IMR-90 (cell line): Measurements from ENCODE around the gene SEC24A. TPM values are rescaled to one million over a fixed set of nuclear protein-coding genes. Genes with fewer than 3 reads are reported as not detected.

Source experiments
- ATAC-seq: fragments of 200-7000 bp; cut with Tn5 transposase; 2 replicates; pipeline ENCODE4 v1.9.1; 2020; ENCODE audit warnings: low read depth, mild to moderate bottlenecking, moderate library complexity
- BruUV-seq: library from RNA; stranded (reverse); fragments of 400-500 nt; replicated peaks from 2 replicates; lab custom pipeline; 2021; lab: Mats Ljungman, UMichigan
- CTCF ChIA-PET: fragments of 300-600 bp; formaldehyde crosslinking; extraction: SDS; loops from one replicate; lab custom pipeline; 2021; ENCODE audit warnings: antibody characterized with exemption; lab: Yijun Ruan, JAX
- POLR2A ChIA-PET: fragments of 300-600 bp; sonication (Branson Sonifier 250); formaldehyde crosslinking; loops from one replicate; lab custom pipeline; 2022; ENCODE audit warnings: antibody characterized with exemption; ENCODE audit not compliant: unreplicated experiment; lab: Charles Lee
- DNase-seq: peaks from one replicate; pipeline ENCODE4 v3.0.0; 2013
- H2AFZ ChIP-seq: replicated peaks from 2 replicates; pipeline ENCODE3; 2013; ENCODE audit warnings: low read length, mild to moderate bottlenecking; ENCODE audit not compliant: poor library complexity
- H2AK5ac ChIP-seq: 2 replicates; pipeline ENCODE4 v1.6.1; 2013; ENCODE audit warnings: low read depth, low read length, inconsistent platforms
- H2AK9ac ChIP-seq: replicated peaks from 2 replicates; pipeline ENCODE3; 2013; ENCODE audit warnings: mild to moderate bottlenecking, low read depth, low read length, moderate library complexity; ENCODE audit not compliant: poor library complexity
- H2BK120ac ChIP-seq: 2 replicates; pipeline ENCODE4 v1.6.1; 2013; ENCODE audit warnings: low read depth, low read length, inconsistent platforms
- H2BK15ac ChIP-seq: 3 replicates; pipeline ENCODE4 v1.6.1; 2013; ENCODE audit warnings: low read depth, low read length, inconsistent platforms
- H2BK20ac ChIP-seq: 2 replicates; pipeline ENCODE4 v1.6.1; 2013; ENCODE audit warnings: low read depth, mild to moderate bottlenecking, inconsistent platforms, low read length, moderate library complexity
- H2BK5ac ChIP-seq: 2 replicates; pipeline ENCODE4 v1.6.1; 2013; ENCODE audit warnings: mild to moderate bottlenecking, low read depth, low read length, inconsistent platforms; ENCODE audit not compliant: poor library complexity, severe bottlenecking
- H3K14ac ChIP-seq: replicated peaks from 2 replicates; pipeline ENCODE4 v1.6.1; 2013; ENCODE audit warnings: low read depth, low read length, inconsistent platforms
- H3K18ac ChIP-seq: 2 replicates; pipeline ENCODE4 v1.6.1; 2013; ENCODE audit warnings: low read depth, low read length, control low read depth
- H3K23ac ChIP-seq: 2 replicates; pipeline ENCODE4 v1.6.1; 2013; ENCODE audit warnings: low read depth, low read length, inconsistent platforms
- H3K27ac ChIP-seq: 2 replicates; pipeline ENCODE4 v1.5.1; 2013; ENCODE audit warnings: mild to moderate bottlenecking, control low read depth, low read length; ENCODE audit not compliant: insufficient read depth
- H3K27me3 ChIP-seq: 2 replicates; pipeline ENCODE4 v1.6.1; 2013; ENCODE audit warnings: low read length; ENCODE audit not compliant: control insufficient read depth, insufficient read depth
- H3K36me3 ChIP-seq: 2 replicates; pipeline ENCODE4 v1.6.1; 2013; ENCODE audit warnings: low read length, mixed read lengths; ENCODE audit not compliant: control insufficient read depth, insufficient read depth
- H3K4ac ChIP-seq: 2 replicates; pipeline ENCODE4 v1.6.1; 2013; ENCODE audit warnings: low read depth, low read length, inconsistent platforms
- H3K4me1 ChIP-seq: 2 replicates; pipeline ENCODE4 v1.6.1; 2013; ENCODE audit warnings: low read length, mixed read lengths; ENCODE audit not compliant: control insufficient read depth, insufficient read depth
- H3K4me2 ChIP-seq: 2 replicates; pipeline ENCODE4 v1.6.1; 2013; ENCODE audit warnings: low read depth, mild to moderate bottlenecking, control low read depth, low read length, moderate library complexity
- H3K4me3 ChIP-seq: 2 replicates; pipeline ENCODE4 v1.5.1; 2013; ENCODE audit warnings: low read depth, mild to moderate bottlenecking, control low read depth, low read length, moderate library complexity; ENCODE audit not compliant: insufficient read depth
- H3K56ac ChIP-seq: 2 replicates; pipeline ENCODE4 v1.6.1; 2013; ENCODE audit warnings: low read length, inconsistent platforms; ENCODE audit not compliant: insufficient read depth; ENCODE audit errors: extremely low read depth
- H3K79me1 ChIP-seq, 2 experiments: 2 replicates each; pipeline ENCODE4 v1.6.1; 2013; ENCODE audit warnings: low read length in 2 of 2, inconsistent platforms in 1 of 2, low read depth in 1 of 2
- H3K9ac ChIP-seq: 2 replicates; pipeline ENCODE4 v1.6.1; 2013; ENCODE audit warnings: low read depth, low read length, control low read depth
- H3K9me1 ChIP-seq: 2 replicates; pipeline ENCODE4 v1.6.1; 2013; ENCODE audit warnings: low read length, inconsistent platforms; ENCODE audit not compliant: insufficient read depth
- H3K9me3 ChIP-seq: 2 replicates; pipeline ENCODE4 v1.6.1; 2013; ENCODE audit warnings: low read length; ENCODE audit not compliant: control insufficient read depth, insufficient read depth
- H4K20me1 ChIP-seq: 2 replicates; pipeline ENCODE4 v1.6.1; 2013; ENCODE audit warnings: low read length, inconsistent platforms; ENCODE audit not compliant: insufficient read depth
- H4K5ac ChIP-seq: 2 replicates; pipeline ENCODE4 v1.6.1; 2013; ENCODE audit warnings: mild to moderate bottlenecking, low read depth, low read length, control low read depth
- H4K8ac ChIP-seq, 2 experiments: 2 replicates each; pipeline ENCODE4 v1.6.1; 2013; ENCODE audit warnings: low read depth in 2 of 2, low read length in 2 of 2, control low read depth in 1 of 2, inconsistent platforms in 1 of 2
- H4K91ac ChIP-seq: 2 replicates; pipeline ENCODE4 v1.6.1; 2013; ENCODE audit warnings: low read depth, low read length, inconsistent platforms; ENCODE audit not compliant: insufficient read depth
- BHLHE40 ChIP-seq: fragments of 150-350 bp; IDR thresholded peaks from 2 replicates; pipeline ENCODE4 v1.6.1; 2016; ENCODE audit warnings: mild to moderate bottlenecking, low read depth, low read length
- CEBPB ChIP-seq: IDR thresholded peaks from 2 replicates; pipeline ENCODE4 v1.6.1; 2012; ENCODE audit warnings: low read depth, low read length, improper control_type of control experiment
- CHD1 ChIP-seq: IDR thresholded peaks from 2 replicates; pipeline ENCODE4 v1.6.1; 2012; ENCODE audit warnings: low read depth, low read length, improper control_type of control experiment
- FOS ChIP-seq: fragments of 150-350 bp; IDR thresholded peaks from 2 replicates; pipeline ENCODE4 v1.6.1; 2016; ENCODE audit warnings: low read depth, low read length
- MAFK ChIP-seq: IDR thresholded peaks from 2 replicates; pipeline ENCODE4 v1.6.1; 2012; ENCODE audit warnings: low read depth, low read length, improper control_type of control experiment
- MAZ ChIP-seq: IDR thresholded peaks from 2 replicates; pipeline ENCODE4 v1.6.1; 2012; ENCODE audit warnings: low read depth, mild to moderate bottlenecking, low read length, improper control_type of control experiment, moderate library complexity, borderline replicate concordance
- MXI1 ChIP-seq: IDR thresholded peaks from 2 replicates; pipeline ENCODE4 v1.6.1; 2012; ENCODE audit warnings: low read depth, mild to moderate bottlenecking, low read length, moderate library complexity, borderline replicate concordance
- NFE2L2 ChIP-seq: fragments of 150-350 bp; IDR thresholded peaks from 2 replicates; pipeline ENCODE4 v1.6.1; 2016; ENCODE audit warnings: low read depth, mild to moderate bottlenecking, low read length
- POLR2A ChIP-seq: IDR thresholded peaks from 2 replicates; pipeline ENCODE4 v1.6.1; 2012; ENCODE audit warnings: mild to moderate bottlenecking, low read depth, low read length
- RAD21 ChIP-seq: IDR thresholded peaks from 2 replicates; pipeline ENCODE4 v1.6.1; 2012; ENCODE audit warnings: low read length, improper control_type of control experiment
- RFX5 ChIP-seq: IDR thresholded peaks from 2 replicates; pipeline ENCODE4 v1.8.0; 2012; ENCODE audit warnings: low read depth, mild to moderate bottlenecking, low read length, moderate library complexity
- SMC3 ChIP-seq: fragments of 150-350 bp; IDR thresholded peaks from 2 replicates; pipeline ENCODE4 v1.6.1; 2016; ENCODE audit warnings: low read depth, mild to moderate bottlenecking, antibody characterized with exemption, low read length, moderate library complexity
- WGBS, 2 experiments: methylation state at CpG; one replicate each; pipeline versions ENCODE4 v1.1.5 to v1.1.7; 2013; ENCODE audit warnings: missing lambda C conversion rate in 2 of 2; ENCODE audit not compliant: insufficient read length in 1 of 2; ENCODE audit errors: extremely low coverage in 2 of 2; 5-methylcytosine and 5-hydroxymethylcytosine counted together
- dilution Hi-C: fragments of 300-500 bp; cut with HindIII; formaldehyde crosslinking; loops from one replicate; pipeline ENCODE4 v1.14.3; 2018; ENCODE audit warnings: low sequenced_read_pairs; ENCODE audit not compliant: unreplicated experiment
- in situ Hi-C: fragments of 300-500 bp; cut with MboI; formaldehyde crosslinking; loops from 3 replicates; pipeline ENCODE4 v1.14.3; 2019; ENCODE audit warnings: low sequenced_read_pairs, inconsistent platforms, mixed read lengths
- intact Hi-C: fragments of 100-400 bp; cut with micrococcal nuclease; formaldehyde crosslinking; loops from 2 replicates; pipeline ENCODE4 v1.10.0; 2022
- polyA plus RNA-seq, 3 experiments: library from polyadenylated mRNA; depleted of rRNA; stranded (reverse); fragments of >200 nt; gene quantifications; 2 replicates each; pipeline ENCODE4 v1.2.3, GENCODE V29; 2012; ENCODE audit warnings: low replicate concordance in 1 of 3
- total RNA-seq: library from RNA; depleted of rRNA; stranded (reverse); fragments of >200 nt; gene quantifications from 2 replicates; pipeline ENCODE4 v1.2.3, GENCODE V29; 2012
- TF ChIP-seq, protein P1 (sequence below): fragments of 150-350 bp; IDR thresholded peaks from 2 replicates; pipeline ENCODE4 v1.6.1; 2017; ENCODE audit warnings: mild to moderate bottlenecking, antibody characterized with exemption, low read length, low read depth
- TF ChIP-seq, protein P2 (sequence below): conservative IDR thresholded peaks from 2 replicates; pipeline ENCODE4 v1.5.1; 2012; ENCODE audit warnings: mild to moderate bottlenecking, low read depth, low read length, improper control_type of control experiment

Gene SEC24A
- total and polyA plus RNA-seq, 2 of the 4 experiments (the other 2 are of a cell fraction), result 23.9 to 28.1 TPM

GRCh38 chr5:134769206-134769605, 120.6 kb downstream of the SEC24A start:
- Histone ChIP-seq H3K4me2 (no peak overlapping the region), H4K20me1 (no peaks in the 10 kb centered on the region; the same call in 1 of the 2 replicates), H4K91ac (no peak overlapping the region), H3K9ac (no peak overlapping the region), H3K4ac (no peak overlapping the region), H3K18ac (no peak overlapping the region), H3K4me1 (no peaks in the 10 kb centered on the region), H2BK5ac (no peak overlapping the region), H3K4me3 (no peak overlapping the region), H2BK15ac (no peak overlapping the region), H3K36me3 (peaks cover 48% of the 10 kb centered on the region), H2AFZ (no peak overlapping the region), H2AK9ac (no peak overlapping the region), H3K27me3 (no peaks in the 10 kb centered on the region), H3K14ac (no peak overlapping the region), H3K23ac (no peak overlapping the region), H2BK120ac (no peak overlapping the region), H3K27ac (no peak overlapping the region), H2BK20ac (no peak overlapping the region), H3K56ac (no peak overlapping the region), H3K9me3 (no peaks in the 10 kb centered on the region), H4K5ac (no peak overlapping the region), H3K79me1 (peaks cover 11 to 14% of the 10 kb centered on the region in 2 experiments), H4K8ac (no peak overlapping the region), H2AK5ac (no peak overlapping the region), H3K9me1 (no peaks in the 10 kb centered on the region)
- ChIA-PET CTCF (no interaction called here), POLR2A (no interaction called here)
- intact Hi-C loops, result no loop called here
- DNase-seq (peak; percentile 70), ATAC-seq (peak; percentile 60)
- WGBS, 2 experiments, result no CpG with 5 or more reads among the region's 4 CpGs
- dilution Hi-C loops, result no loop called here
- TF ChIP-seq FOS (no peak), CEBPB (peak; percentile 95), RFX5 (no peak), POLR2A (no peak), MXI1 (no peak), MAZ (no peak), CHD1 (no peak), BHLHE40 (peak; percentile 81), RAD21 (no peak), SMC3 (no peak), MAFK (no peak), NFE2L2 (no peak)
- TF ChIP-seq, protein P1, sequence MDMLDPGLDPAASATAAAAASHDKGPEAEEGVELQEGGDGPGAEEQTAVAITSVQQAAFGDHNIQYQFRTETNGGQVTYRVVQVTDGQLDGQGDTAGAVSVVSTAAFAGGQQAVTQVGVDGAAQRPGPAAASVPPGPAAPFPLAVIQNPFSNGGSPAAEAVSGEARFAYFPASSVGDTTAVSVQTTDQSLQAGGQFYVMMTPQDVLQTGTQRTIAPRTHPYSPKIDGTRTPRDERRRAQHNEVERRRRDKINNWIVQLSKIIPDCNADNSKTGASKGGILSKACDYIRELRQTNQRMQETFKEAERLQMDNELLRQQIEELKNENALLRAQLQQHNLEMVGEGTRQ, result no peak
- TF ChIP-seq, protein P2, sequence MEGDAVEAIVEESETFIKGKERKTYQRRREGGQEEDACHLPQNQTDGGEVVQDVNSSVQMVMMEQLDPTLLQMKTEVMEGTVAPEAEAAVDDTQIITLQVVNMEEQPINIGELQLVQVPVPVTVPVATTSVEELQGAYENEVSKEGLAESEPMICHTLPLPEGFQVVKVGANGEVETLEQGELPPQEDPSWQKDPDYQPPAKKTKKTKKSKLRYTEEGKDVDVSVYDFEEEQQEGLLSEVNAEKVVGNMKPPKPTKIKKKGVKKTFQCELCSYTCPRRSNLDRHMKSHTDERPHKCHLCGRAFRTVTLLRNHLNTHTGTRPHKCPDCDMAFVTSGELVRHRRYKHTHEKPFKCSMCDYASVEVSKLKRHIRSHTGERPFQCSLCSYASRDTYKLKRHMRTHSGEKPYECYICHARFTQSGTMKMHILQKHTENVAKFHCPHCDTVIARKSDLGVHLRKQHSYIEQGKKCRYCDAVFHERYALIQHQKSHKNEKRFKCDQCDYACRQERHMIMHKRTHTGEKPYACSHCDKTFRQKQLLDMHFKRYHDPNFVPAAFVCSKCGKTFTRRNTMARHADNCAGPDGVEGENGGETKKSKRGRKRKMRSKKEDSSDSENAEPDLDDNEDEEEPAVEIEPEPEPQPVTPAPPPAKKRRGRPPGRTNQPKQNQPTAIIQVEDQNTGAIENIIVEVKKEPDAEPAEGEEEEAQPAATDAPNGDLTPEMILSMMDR, result no peak
- in situ Hi-C loops, result no loop called here
- no TSS peak for BruUV-seq
